SK-N-SH treated with all-trans-retinoic acid at 6 μM for 48 hours (cell line): ENCODE results near the gene SASH1.

Experiments
- ARNTL ChIP-seq: fragments of 450-650 bp; formaldehyde crosslinking; IDR thresholded peaks from 2 replicates; pipeline ENCODE4 v1.5.0; 2020; ENCODE audit warnings: low read depth, mild to moderate bottlenecking, moderate library complexity, borderline replicate concordance
- CREB5 ChIP-seq: fragments of 250-450 bp; sonication (Bioruptor Pico); IDR thresholded peaks from 2 replicates; pipeline ENCODE4 v1.5.1; 2020; ENCODE audit warnings: low read depth, mild to moderate bottlenecking, moderate library complexity
- CSDC2 ChIP-seq: fragments of 250-450 bp; sonication (Bioruptor Pico); IDR thresholded peaks from 2 replicates; pipeline ENCODE4 v1.5.0; 2020; ENCODE audit warnings: mild to moderate bottlenecking, moderate library complexity
- ESRRG ChIP-seq: fragments of 250-450 bp; sonication (Bioruptor Pico); IDR thresholded peaks from 2 replicates; pipeline ENCODE4 v1.6.1; 2021; ENCODE audit warnings: mild to moderate bottlenecking
- PATZ1 ChIP-seq: fragments of 250-450 bp; sonication (Bioruptor Pico); IDR thresholded peaks from 2 replicates; pipeline ENCODE4 v1.8.0; 2020; ENCODE audit warnings: mild to moderate bottlenecking, moderate library complexity, borderline replicate concordance
- PPARA ChIP-seq: fragments of 250-450 bp; sonication (Bioruptor Pico); IDR thresholded peaks from 2 replicates; pipeline ENCODE4 v1.5.0; 2020; ENCODE audit warnings: mild to moderate bottlenecking, borderline replicate concordance
- TOX ChIP-seq: fragments of 250-450 bp; sonication (Bioruptor Pico); IDR thresholded peaks from 2 replicates; pipeline ENCODE4 v1.8.0; 2021; ENCODE audit warnings: mild to moderate bottlenecking, moderate library complexity, borderline replicate concordance
- ZC3H10 ChIP-seq: fragments of 250-450 bp; sonication (Bioruptor Pico); IDR thresholded peaks from 2 replicates; pipeline ENCODE4 v1.5.1; 2021; ENCODE audit warnings: mild to moderate bottlenecking, moderate library complexity
- ZNF8 ChIP-seq: fragments of 450-650 bp; formaldehyde crosslinking; IDR thresholded peaks from 2 replicates; pipeline ENCODE4 v1.5.0; 2020; ENCODE audit warnings: mild to moderate bottlenecking, moderate library complexity

GRCh38 chr6:148440016-148440415 lies 97.4 kb downstream of the SASH1 start:
- TF ChIP-seq CREB5 (CRISPR knock-in tag) (no peak), CSDC2 (no peak), ZNF8 (CRISPR knock-in tag) (no peak), ZC3H10 (CRISPR knock-in tag) (no peak), ESRRG (no peak), ARNTL (no peak), PPARA (CRISPR knock-in tag) (no peak), TOX (CRISPR knock-in tag) (no peak), PATZ1 (CRISPR knock-in tag) (no peak)
